SK-N-MC (cell line): Measurements from ENCODE around the gene ABAT.
A peak's percentile ranks its signal among the peaks of the same experiment; 100 is the strongest.

Experiments
- DNase-seq: peaks from one replicate; pipeline ENCODE4 v3.0.0-alpha.2; 2011; ENCODE audit warnings: low read depth, low spot score
- H3K27ac ChIP-seq: fragments of 200-600 bp; sonication (generic); 2 replicates; pipeline ENCODE4 v1.5.1; 2016; ENCODE audit warnings: mixed run types
- H3K36me3 ChIP-seq: fragments of 200-600 bp; sonication (generic); 2 replicates; pipeline ENCODE4 v1.6.1; 2017; ENCODE audit warnings: antibody characterized with exemption, low read length, mixed read lengths; ENCODE audit not compliant: insufficient read depth
- H3K4me3 ChIP-seq: fragments of 200-600 bp; sonication (generic); 2 replicates; pipeline ENCODE4 v1.5.1; 2016
- H3K9ac ChIP-seq: fragments of 200-600 bp; sonication (generic); 2 replicates; pipeline ENCODE4 v1.8.0; 2017; ENCODE audit warnings: mixed run types, mixed read lengths; ENCODE audit not compliant: insufficient read length
- H3K9me3 ChIP-seq: fragments of 200-600 bp; sonication (generic); 2 replicates; pipeline ENCODE4 v1.6.1; 2017; ENCODE audit warnings: low read depth, mild to moderate bottlenecking, antibody characterized with exemption, low read length, moderate library complexity, mixed read lengths
- EZH2 ChIP-seq: fragments of 200-600 bp; sonication (generic); IDR thresholded peaks from one replicate; pipeline ENCODE4 v1.6.1; 2017; ENCODE audit warnings: antibody characterized with exemption
- FOXP2 ChIP-seq: optimal IDR thresholded peaks from 2 replicates; pipeline ENCODE3; 2011; ENCODE audit warnings: mild to moderate bottlenecking, moderate library complexity; ENCODE audit not compliant: insufficient read depth; ENCODE audit errors: extremely low read length, control extremely low read depth
- POLR2AphosphoS5 ChIP-seq: IDR thresholded peaks from 2 replicates; pipeline ENCODE4 v1.6.1; 2012; ENCODE audit warnings: mild to moderate bottlenecking, low read depth, low read length, borderline replicate concordance

ABAT gene

GRCh38 chr16:8788578-8789172 lies 114.3 kb downstream of the ABAT start:
- no peak for DNase-seq
- Histone ChIP-seq H3K9ac (no peak overlapping the region), H3K36me3 (no peaks in the 10 kb centered on the region), H3K9me3 (no peaks in the 10 kb centered on the region), H3K4me3 (no peak overlapping the region), H3K27ac (no peak overlapping the region)
- TF ChIP-seq FOXP2: no peak
- no peak for TF ChIP-seq EZH2

- DNase-seq: no peak
- H3K27ac ChIP-seq: no peak overlapping the region
Measured at GRCh38 chr16:8795091-8795490, 120.7 kb downstream of the ABAT start.

GRCh38 chr16:8795818-8796217 lies 121.4 kb downstream of the ABAT start:
- H3K9ac ChIP-seq: no peak overlapping the region

More at GRCh38 chr16:8795091-8795490, 120.7 kb downstream of the ABAT start:
- TF ChIP-seq POLR2AphosphoS5: no peak
- no peak for TF ChIP-seq FOXP2
- TF ChIP-seq EZH2: no peak
- Histone ChIP-seq H3K4me3 (no peak overlapping the region), H3K9ac (no peak overlapping the region), H3K9me3 (no peaks in the 10 kb centered on the region), H3K36me3 (peaks cover 10% of the 10 kb centered on the region)

GRCh38 chr16:8796469-8797363 lies 122.3 kb downstream of the ABAT start:
- Histone ChIP-seq H3K4me3 (peak overlapping the region; percentile 97), H3K36me3 (peaks cover 20% of the 10 kb centered on the region), H3K9me3 (no peaks in the 10 kb centered on the region), H3K9ac (peak overlapping the region; percentile 89), H3K27ac (peak overlapping the region; percentile 27; the same call in 1 of the 2 replicates)
- TF ChIP-seq EZH2 (no peak), FOXP2 (no peak), POLR2AphosphoS5 (no peak)
- no peak for DNase-seq

More at GRCh38 chr16:8795818-8796217, 121.4 kb downstream of the ABAT start:
- no peak for TF ChIP-seq FOXP2
- Histone ChIP-seq H3K9me3 (no peaks in the 10 kb centered on the region), H3K27ac (no peak overlapping the region), H3K36me3 (peaks cover 12% of the 10 kb centered on the region), H3K4me3 (no peak overlapping the region)
- DNase-seq: no peak

- peak within 1 kb of the TSS; percentile 97 for H3K9ac ChIP-seq
- DNase-seq: peak; percentile 73
- H3K27ac ChIP-seq: peak within 1 kb of the TSS; percentile 27; the same call in 1 of the 2 replicates
- peaks cover 28% of the 10 kb centered on the region for H3K36me3 ChIP-seq
- no peaks in the 10 kb centered on the region for H3K9me3 ChIP-seq
- H3K4me3 ChIP-seq: peak within 1 kb of the TSS; percentile 97
- TF ChIP-seq FOXP2 (peak; percentile 70), POLR2AphosphoS5 (peak; percentile 91), EZH2 (no peak)
Measured at GRCh38 chr16:8797364-8798173, 123.2 kb downstream of the ABAT start, which contains the start of the genes PMM2 and TMEM186. Gene PMM2 (plus strand): TSS chr16:8797839. CDS start chr16:8797883, 44 bp downstream. Gene TMEM186 (minus strand): TSS chr16:8797639. CDS start chr16:8797614, 25 bp downstream.

GRCh38 chr16:8798174-8798527 lies 123.7 kb downstream of the ABAT start:
- peak overlapping the region; percentile 97 for H3K9ac ChIP-seq
- H3K9me3 ChIP-seq: no peaks in the 10 kb centered on the region
- H3K27ac ChIP-seq: peak overlapping the region; percentile 16; the same call in 1 of the 2 replicates
- no peak for DNase-seq
- H3K4me3 ChIP-seq: peak overlapping the region; percentile 97
- H3K36me3 ChIP-seq: peaks cover 34% of the 10 kb centered on the region
- TF ChIP-seq POLR2AphosphoS5 (no peak), FOXP2 (no peak), EZH2 (no peak)

GRCh38 chr16:8798535-8799157 lies 124.2 kb downstream of the ABAT start:
- no peak for TF ChIP-seq POLR2AphosphoS5

More at GRCh38 chr16:8798535-8799157, 124.2 kb downstream of the ABAT start:
- H3K9ac ChIP-seq: peak overlapping the region; percentile 97
- H3K9me3 ChIP-seq: no peaks in the 10 kb centered on the region
- peaks cover 37% of the 10 kb centered on the region for H3K36me3 ChIP-seq
- H3K4me3 ChIP-seq: peak overlapping the region; percentile 97
- H3K27ac ChIP-seq: no peak overlapping the region
- DNase-seq: no peak
